M059J (cell line): ENCODE measurements around the gene DNAJA3. TPM values are rescaled to one million over a fixed set of nuclear protein-coding genes. Genes with fewer than 3 reads are reported as not detected.

ENCODE experiments used
- DNase-seq: peaks from one replicate; pipeline ENCODE4 v3.0.0-alpha.2; 2012; ENCODE audit warnings: low read depth
- total RNA-seq: library from RNA; depleted of rRNA; stranded (reverse); fragments of >200 nt; shearing (Covaris generic); gene quantifications from 2 replicates; pipeline ENCODE4 v1.2.3, GENCODE V29; 2014

DNAJA3 gene
- total RNA-seq, 1 experiment from 2014 or later = 69.0 TPM

DNA sequence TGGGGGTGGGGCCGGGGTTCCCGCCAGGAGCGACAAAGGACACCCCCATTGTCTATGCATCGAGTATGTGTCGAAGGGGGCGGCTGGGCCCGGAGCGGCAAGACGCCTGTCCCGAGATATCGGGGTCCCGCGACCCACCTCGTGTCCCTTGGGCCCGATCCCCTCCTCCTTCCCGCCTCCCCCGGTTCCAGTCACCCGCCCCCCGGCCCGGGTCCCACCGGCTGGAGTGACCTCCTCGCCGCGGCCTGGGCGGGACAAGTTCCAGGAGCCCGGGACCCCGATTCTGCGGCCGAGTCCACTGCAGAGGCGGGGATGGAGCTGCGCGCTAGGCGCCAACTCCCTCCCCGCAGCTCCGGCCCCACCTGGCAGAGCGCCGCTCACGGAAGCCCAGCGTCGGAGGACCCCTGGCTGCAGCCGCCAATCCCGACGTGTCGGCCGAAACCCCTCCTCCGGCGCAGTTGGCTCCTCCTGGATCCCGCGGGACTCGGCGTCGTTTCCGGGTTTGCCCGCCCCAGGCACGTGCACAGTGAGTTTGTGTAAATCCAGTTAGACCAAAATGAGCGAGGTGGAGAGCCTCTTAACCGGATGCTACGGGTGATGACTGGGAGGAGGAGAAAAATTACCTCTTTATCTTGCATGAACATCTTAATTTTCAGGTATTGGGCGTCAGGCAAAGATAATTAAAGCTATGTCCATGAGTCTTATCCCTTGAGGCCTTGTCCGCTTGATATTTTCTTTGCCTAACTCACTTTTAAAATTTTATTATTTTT is 48.7 kb downstream of the DNAJA3 start, which contains the start of gene NMRAL1:
TSS of gene NMRAL1 (minus strand) at position 434 of the 770 bp plus-strand sequence. CDS start 493 bp downstream, outside the sequence.
- peak; percentile 92 for DNase-seq

DNA sequence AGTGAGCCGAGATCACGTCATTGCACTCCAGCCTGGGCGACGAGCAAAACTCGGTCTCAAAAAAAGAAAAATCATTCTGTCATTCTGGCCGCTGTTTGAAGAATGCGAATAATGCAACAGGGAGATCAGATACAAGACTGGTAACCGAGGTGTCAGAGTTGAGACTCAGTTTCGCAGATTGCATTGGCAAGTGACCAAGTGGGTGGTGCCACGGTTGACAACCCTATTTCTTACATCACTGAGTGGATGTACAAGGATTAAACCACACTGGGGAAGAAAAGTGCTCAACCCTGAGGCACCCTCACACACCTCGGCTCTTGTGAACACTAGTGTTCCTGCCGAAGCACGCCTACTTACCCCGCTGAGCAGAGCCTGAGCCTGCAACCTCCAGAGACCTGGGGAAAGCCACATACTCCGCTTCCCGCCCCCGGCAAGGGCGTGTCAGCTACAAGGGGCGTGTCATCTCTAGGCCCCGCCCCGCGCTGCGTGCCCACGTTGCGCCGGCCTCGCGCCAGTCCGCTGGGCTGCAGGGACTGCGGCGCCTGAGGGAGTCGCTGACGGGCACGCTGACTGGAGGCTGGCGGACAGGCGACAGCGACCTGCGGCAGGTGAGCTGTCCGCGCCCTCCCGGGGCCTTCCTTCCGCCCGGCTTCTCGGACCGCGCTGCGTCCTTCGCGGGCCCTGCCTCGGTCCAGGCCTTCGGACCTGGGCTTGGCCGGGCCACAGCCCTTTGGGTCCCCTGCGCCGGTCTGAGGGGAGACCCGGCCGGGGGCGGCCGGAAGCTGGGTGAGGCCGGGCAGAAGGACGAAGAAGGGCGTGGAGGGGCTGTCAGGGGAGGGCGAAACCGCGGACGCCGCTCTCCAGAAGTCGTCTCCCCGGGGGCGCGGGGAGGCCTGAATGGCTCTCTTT is 50.5 kb downstream of the DNAJA3 start, which contains the start of gene HMOX2:
TSS of gene HMOX2 (plus strand) at position 519 of the 909 bp plus-strand sequence. CDS start 29,127 bp downstream, outside the sequence.
- DNase-seq = peak; percentile 89

DNA sequence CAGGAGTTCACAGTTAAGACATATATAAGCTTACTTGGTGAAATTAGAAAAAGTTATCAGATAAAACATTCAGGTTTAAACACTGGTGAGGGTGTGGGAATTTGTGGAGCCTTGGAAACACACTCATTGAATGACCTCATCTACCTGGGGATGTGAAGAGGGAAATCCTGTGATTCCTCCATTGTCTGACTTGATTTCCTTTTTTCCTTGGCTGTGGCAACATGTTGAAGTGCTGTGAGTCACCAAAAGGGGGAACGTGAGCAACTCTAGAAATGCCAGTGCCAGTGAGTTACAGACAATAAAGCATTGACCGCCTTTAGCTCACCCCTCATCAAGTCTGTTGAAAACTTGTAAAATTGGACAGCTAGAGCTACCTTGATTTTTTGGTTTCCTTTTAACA is 52.3 kb downstream of the DNAJA3 start:
- DNase-seq = peak; percentile 74

DNA sequence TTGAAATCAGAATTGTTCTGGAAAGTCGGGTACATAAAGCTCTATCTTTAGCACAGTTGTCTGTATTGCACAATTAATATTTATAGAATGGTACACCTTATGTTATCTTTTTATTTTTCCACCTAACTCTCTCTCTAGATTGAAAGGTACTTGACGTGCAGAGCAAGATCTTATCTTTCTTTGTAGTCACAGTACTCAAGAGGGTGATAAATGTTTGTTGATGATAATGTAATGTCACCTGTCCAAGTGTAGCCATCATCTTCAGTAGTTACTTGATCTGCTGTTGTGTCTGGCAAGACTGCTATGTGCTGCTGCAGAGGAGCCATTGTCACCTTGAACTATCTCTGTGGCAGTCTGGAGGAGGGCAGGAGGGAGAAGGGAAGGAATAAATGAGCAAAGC is 55.9 kb downstream of the DNAJA3 start:
- no peak for DNase-seq

DNA sequence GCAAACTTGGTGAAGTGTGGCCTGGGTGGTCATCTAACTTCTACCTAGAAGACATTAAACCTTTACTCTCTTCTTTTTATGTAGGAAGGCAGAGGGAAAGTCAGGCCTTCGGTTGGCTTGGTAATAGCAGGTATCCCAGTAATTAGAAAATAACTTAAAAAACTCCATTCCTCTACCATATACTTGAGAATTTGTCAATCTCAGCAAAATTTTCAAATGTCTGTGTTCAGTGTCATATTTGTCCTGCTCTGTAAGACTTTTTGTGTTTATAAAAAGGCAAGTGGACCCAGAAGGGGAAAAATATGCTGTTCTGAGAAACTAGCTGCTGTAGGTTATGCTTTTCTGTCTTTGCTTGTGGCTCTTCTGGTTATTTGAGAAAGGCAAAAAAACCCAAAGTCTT is 56.3 kb downstream of the DNAJA3 start:
- no peak for DNase-seq

DNA sequence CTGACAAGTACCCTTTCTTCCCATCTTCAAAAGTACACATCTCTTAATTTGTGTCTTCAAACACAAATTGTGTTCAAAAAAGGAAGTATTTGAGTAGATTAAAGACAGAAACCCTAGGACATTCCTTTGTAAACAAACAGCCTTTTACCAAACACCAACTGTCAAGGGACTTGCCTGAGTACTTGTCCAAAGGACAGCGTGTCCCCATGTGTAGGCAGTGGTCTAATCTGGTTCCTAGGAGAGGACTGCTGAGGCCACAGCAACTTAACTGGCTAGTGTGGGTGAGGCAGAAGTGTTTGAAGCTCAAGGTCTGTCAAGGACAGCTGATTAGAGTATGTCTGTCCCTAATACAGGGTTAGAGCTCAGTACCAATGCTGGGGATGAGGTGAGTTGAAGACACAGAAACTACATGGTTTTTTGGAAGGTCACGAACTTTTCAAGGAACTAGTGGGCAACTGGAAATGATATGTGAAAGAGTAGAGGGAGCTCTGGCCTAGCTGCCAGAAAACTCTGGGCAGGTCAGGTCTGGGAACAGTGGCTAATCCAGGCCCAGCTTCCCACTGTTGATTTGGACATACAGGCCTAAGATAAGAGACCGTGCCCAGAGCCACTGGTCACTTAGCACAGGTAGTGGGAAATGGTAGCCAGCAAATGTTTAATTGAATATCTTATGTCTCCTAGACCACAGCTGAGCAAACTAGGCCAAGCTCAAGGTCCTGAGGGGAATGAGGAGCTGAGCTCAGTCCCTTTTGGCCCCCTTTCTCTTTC is 60.6 kb downstream of the DNAJA3 start:
- DNase-seq = no peak

DNA sequence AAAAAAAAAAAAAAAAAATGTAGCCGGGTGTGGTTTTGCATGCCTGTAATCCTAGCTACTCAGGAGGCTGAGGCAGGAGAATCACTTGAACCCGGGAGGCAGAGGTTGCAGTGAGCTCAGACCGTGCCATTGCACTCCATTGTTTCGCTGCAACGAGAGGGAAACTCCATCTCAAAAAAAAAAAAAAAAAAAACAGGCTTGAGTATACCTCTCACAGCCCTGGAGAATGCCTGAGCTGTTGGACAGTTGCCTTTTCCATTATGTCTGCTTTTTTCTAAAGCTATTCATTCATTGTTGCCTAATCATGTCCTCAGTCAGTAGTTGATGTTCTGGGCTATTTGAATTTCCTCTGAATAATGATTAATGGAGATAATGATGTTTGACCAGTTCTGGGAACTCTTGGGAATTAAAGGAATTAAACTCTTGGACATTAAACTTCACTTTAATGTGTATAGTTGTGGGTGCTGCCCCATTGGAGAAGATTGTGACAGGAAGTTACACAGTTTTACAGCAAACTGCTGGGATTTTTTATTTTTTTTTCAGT is 62.4 kb downstream of the DNAJA3 start:
- peak; percentile 64 for DNase-seq

DNA sequence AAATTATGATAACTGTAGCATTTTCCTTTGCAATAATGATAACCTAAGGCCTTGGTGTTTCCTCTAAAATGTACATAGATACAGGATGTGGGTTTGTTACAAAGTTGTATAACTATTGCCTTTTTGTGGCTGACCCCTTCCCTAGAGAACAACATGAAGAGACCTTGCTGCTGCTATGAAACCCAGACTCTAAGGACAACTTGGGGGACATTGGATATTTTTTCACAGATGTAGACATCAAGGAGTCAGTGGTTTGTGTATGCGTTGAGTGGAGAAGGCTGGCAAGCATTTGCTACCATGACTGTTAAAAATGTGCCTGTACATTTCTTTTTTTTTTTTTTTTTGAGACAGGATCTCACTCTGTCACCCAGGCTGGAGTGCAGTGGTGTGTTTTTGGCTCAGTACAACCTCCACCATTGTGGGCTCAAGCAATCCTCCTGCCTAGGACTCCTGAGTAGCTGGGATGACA is 62.9 kb downstream of the DNAJA3 start:
- DNase-seq = no peak

DNA sequence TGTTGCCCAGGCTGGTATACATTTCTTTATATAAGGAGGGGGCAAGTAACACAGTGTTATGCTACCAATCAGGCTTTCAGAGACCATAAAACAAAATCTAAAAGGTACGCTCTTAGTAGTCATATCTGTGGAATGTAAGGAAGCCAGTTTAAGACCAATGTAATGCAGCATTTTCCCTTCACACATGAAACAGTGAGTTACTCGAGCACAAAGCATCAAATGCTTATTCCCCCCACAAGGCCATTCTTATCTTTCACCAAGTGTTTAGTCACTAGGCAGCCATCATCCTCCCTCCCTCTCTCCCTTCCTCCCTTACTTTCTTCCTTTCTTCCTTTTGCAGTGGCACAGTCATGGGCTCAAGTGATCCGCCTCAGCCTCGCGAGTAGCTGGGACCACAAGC is 63.4 kb downstream of the DNAJA3 start:
- DNase-seq = peak; percentile 89

DNA sequence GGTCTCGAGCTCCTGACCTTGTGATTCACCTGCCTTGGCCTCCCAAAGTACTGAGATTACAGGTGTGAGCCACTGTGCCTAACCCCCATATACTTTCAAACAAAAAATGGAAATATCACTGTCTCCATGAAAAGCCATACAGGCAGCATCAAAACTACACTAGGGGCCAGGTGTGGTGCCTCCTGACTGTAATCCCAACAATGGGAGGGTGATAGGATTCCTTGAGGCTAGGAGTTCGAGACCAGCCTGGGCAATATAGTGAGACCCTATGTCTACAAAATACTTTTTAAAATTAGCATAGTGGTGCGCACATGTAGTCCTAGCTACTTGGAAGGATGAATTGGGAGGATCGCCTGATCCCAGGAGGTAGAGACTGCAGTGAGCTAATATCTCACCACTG is 66.2 kb downstream of the DNAJA3 start:
- DNase-seq = no peak

DNA sequence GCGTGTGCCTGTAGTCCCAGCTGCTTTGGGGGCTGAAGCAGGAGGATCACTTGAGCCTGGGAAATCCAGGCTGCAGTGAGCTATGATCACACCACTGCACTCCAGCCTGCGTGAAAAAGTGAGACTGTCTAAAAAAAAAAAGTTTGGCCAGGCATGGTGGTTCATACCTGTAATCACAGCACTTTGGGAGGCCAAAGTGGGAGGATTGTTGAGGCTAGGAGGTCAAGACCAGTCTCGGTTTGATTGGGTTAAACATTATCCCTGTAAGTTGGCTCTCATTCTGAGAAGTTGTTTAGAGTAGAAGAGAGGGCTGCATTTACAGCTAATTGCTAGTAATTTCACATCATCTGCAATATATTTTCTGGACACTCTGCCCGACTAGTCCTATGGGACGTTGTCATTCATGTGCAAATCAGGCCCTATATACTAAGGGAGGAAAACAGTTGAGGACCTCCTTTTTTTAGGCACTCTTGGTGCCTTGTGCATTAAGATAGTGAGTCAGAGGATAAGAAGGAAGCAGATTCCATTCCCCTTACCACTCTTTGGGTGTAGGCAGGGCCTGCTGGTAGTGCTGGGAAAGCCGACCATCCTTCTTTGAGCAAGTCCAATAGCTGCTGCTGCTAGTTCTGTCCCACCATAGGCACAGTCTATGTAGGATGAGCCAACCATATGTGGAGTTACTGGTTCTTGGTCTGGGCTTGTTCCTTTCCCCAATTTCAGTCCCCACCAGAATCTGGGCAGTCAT is 69.2 kb downstream of the DNAJA3 start:
- DNase-seq = peak; percentile 88

DNA sequence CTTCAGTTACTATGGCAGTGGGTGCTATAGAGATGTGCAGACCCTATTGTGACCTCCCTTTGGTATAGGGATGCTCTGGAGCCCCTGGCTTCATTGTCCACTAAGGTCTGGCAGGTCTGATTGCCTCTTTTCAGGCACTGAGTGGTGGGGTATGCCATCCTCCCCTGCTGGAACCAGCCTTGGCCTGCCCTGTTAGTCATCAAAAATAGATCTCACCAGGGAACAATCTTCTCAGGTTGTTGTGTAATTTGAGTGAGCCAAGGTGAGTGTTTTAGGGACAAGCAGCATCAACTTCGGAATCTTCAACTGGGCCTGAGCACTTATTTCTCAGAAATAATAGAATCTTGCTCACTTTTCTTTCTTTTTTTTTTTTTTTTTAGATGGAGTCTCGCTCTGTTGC is 70.1 kb downstream of the DNAJA3 start:
- DNase-seq = peak; percentile 60

DNA sequence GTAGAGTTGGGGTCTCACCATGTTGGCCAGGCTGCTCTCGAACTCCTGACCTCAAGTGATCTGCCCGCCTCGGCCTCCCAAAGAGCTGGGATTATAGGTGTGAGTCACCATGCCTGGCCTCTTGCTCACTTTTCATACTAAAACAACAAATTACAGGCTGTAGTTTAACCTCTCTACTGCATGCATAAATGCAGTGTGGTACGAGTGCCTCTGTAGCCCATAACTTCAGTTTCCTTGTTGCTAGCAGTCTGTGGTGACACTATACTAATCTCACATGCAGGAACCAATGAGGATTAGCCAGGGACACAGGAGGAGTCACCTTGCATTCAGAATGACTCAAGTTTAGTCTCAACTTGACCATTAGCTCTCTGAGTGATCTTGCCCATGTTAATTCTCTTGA is 70.6 kb downstream of the DNAJA3 start:
- DNase-seq = peak; percentile 97

DNA sequence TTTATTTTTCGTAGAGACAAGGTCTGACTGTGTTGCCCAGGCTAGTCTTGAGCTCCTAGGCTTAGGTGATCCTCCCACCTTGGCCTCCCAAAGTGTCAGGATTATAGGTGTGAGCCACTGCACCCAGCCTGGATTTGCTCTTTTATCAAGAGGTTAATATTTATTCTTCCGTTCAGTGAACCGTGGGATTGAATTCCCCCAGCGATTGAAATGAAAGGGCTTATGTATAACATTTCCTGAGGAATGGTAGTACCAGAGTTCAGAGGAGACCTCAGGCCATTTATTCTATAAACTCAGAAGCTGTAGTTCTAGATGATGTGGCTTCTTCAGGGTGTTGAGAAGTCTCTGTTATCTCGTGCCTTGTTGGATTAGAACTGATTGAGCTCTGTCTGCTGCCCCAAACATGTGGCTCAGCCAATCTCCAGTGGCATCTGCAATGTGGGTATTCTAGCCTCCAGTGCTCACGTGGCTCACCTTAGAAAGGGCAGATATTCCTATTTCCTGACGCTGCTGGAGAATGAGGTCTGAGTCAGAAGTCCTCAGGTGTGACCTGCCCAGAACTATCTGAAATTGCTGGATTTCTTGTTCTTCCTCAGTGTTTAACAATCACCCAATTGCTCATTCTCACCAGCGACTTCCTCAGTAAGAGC is 73.0 kb downstream of the DNAJA3 start:
- no peak for DNase-seq

DNA sequence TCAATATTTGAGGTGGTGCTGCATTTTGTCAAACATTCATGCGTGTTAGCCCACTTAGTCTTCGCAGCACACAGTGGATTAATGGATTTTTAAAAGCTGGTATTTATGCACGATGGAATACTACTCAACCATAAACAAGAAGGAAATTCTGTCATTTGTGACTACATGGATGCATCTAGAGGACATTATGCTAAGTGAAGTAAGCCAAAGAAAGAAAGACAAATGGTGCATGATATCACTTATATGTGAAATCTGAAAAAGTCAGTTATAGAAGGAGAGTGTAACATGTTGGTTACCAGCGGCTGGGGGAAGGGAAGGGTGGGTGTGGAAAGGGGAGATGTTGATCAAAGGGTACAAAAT is 73.5 kb downstream of the DNAJA3 start:
- no peak for DNase-seq

DNA sequence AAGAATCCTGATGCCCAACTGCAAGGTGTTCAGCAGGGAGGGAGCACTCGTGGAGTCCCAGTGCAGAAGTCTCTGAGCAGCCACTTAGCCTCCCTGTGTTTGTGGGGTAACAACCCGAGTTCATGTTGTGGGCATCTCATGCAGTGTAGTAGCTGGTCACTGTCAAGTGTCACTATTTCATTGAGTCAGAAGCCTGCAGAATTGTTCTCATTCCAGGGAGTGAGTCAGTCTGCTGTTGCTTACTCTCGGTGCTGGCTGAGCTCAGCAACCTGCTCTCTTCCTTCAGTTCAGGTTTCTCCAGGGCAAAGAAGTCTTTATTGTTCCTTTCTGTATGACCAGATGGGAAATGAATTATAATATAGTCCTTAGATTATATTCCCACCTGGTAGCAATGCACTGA is 74.6 kb downstream of the DNAJA3 start:
- peak; percentile 91 for DNase-seq

DNA sequence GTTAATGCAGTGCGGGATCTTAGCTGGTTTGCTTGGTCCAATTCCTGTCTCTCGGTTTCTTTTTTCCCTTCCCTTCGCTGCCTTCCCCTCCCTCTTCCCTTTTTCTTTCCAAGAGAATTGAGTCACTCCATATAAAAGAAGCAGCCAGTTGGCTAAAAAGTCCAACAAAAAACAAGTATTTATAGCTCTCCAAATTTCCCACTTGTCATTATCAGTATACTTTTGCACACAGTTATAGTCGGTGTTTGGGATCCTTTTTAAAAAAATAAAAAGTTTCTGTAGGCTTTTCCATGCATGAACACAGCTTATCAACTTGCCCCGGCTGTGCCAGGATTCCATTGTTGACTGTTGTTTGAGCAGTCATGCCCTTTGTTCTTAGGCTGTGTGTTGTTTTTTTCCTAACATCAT is 75.4 kb downstream of the DNAJA3 start:
- peak; percentile 66 for DNase-seq

DNA sequence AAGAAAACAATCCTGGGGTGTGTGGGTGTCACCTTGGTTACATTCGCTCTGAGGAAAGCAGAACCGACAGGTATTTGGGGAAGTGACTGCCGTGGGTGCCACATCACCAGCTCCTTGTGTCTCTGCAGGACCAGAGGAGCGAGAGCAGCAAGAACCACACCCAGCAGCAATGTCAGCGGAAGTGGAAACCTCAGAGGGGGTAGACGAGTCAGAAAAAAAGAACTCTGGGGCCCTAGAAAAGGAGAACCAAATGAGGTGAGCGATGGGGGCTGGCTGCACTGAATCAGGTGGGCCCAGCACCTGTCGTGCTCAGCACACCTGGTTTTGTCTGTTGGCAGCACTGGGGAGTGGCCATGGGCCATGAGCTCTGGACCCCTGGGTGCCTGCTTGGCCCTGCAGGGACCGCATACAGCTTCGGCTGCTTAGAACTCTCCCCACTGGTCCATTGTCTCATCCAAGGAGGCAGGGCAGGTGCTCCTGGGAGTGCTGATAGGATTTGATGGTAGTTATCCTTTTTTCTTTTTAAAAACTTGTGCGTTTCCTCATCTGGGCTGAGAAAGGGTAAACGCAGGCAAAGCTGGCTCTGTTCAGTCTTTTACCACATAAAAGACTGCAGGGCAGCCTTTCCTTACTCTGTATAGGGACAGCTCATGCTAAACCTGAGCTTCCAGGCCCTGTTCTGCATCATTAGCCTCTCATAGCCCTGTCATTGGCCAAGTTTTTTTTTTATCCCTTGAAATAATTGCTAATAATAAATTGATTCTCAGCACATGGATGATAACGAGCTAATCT is 79.9 kb downstream of the DNAJA3 start:
- DNase-seq = no peak
